Liver (tissue), 9 donors: ENCODE data around the gene EGFR. TPM values are rescaled to one million over a fixed set of nuclear protein-coding genes. Genes with fewer than 3 reads are reported as not detected.

ENCODE experiments used
- DNase-seq: peaks from one replicate; pipeline ENCODE4 v3.0.0-alpha.2; 2017; ENCODE audit warnings: low spot score
- H3K27ac ChIP-seq, 2 donors: one replicate each; pipeline ENCODE4 v1.7.0; 2013; ENCODE audit warnings: inconsistent platforms in 2 of 2, low read length in 2 of 2, control low read depth in 1 of 2, low read depth in 1 of 2, mild to moderate bottlenecking in 1 of 2
- H3K27me3 ChIP-seq, 4 donors: one replicate each; pipeline versions ENCODE4 v1.6.1 to v1.7.0; 2013; ENCODE audit warnings: low read length in 3 of 4, inconsistent platforms in 1 of 4, mild to moderate bottlenecking in 1 of 4, moderate library complexity in 1 of 4; ENCODE audit not compliant: control insufficient read depth in 4 of 4, insufficient read depth in 4 of 4
- H3K36me3 ChIP-seq, 4 donors: one replicate each; pipeline versions ENCODE4 v1.6.1 to v1.7.0; 2013; ENCODE audit warnings: low read length in 3 of 4, mild to moderate bottlenecking in 3 of 4, low read depth in 1 of 4, moderate library complexity in 1 of 4; ENCODE audit not compliant: control insufficient read depth in 4 of 4, insufficient read depth in 3 of 4
- H3K4me1 ChIP-seq, 4 donors: one replicate each; pipeline versions ENCODE4 v1.6.1 to v1.7.0; 2013; ENCODE audit warnings: low read length in 3 of 4, mild to moderate bottlenecking in 3 of 4, moderate library complexity in 1 of 4; ENCODE audit not compliant: control insufficient read depth in 4 of 4, insufficient read depth in 4 of 4
- H3K4me3 ChIP-seq, 3 donors: one replicate each; pipeline versions ENCODE4 v1.6.1 to v1.7.0; 2013; ENCODE audit warnings: low read length in 3 of 3, control low read depth in 1 of 3, low read depth in 1 of 3, mild to moderate bottlenecking in 1 of 3
- H3K9ac ChIP-seq, 2 donors: one replicate each; pipeline ENCODE4 v1.7.0; 2013; ENCODE audit warnings: low read length in 2 of 2, mild to moderate bottlenecking in 2 of 2, moderate library complexity in 2 of 2, control low read depth in 1 of 2, low read depth in 1 of 2
- H3K9me3 ChIP-seq, 4 donors: one replicate each; pipeline versions ENCODE4 v1.6.1 to v1.7.0; 2013; ENCODE audit warnings: low read length in 3 of 4; ENCODE audit not compliant: control insufficient read depth in 4 of 4
- ATF3 ChIP-seq: IDR thresholded peaks from 2 replicates; pipeline ENCODE4 v1.6.1; 2016; ENCODE audit warnings: antibody characterized with exemption
- CTCF ChIP-seq: fragments of 150-350 bp; IDR thresholded peaks from 2 replicates; pipeline ENCODE4 v1.5.1; 2017; ENCODE audit warnings: improper control_type of control experiment, low read depth, low read length; ENCODE audit not compliant: missing input control
- EGR1 ChIP-seq, 2 donors: IDR thresholded peaks; 2 replicates each; pipeline ENCODE4 v1.6.1; 2016 to 2018; ENCODE audit warnings: antibody characterized with exemption in 2 of 2, low read depth in 2 of 2
- FOXA1 ChIP-seq: IDR thresholded peaks from 2 replicates; pipeline ENCODE4 v1.6.1; 2016; ENCODE audit warnings: antibody characterized with exemption
- FOXA2 ChIP-seq: IDR thresholded peaks from 2 replicates; pipeline ENCODE4 v1.6.1; 2016; ENCODE audit warnings: antibody characterized with exemption
- GABPA ChIP-seq, 2 donors: IDR thresholded peaks in 1 of 2; conservative IDR thresholded peaks in 1 of 2; 2 replicates each; pipeline ENCODE4 v1.6.1; 2016; ENCODE audit warnings: antibody characterized with exemption in 2 of 2, mild to moderate bottlenecking in 1 of 2, moderate library complexity in 1 of 2
- HNF4A ChIP-seq, 2 donors: conservative IDR thresholded peaks; 2 replicates each; pipeline ENCODE4 v1.6.1; 2016; ENCODE audit warnings: antibody characterized with exemption in 2 of 2, mild to moderate bottlenecking in 2 of 2
- HNF4G ChIP-seq: IDR thresholded peaks from 2 replicates; pipeline ENCODE4 v1.6.1; 2016; ENCODE audit warnings: antibody characterized with exemption
- JUND ChIP-seq, 2 donors: IDR thresholded peaks; 2 replicates each; pipeline ENCODE4 v1.6.1; 2016; ENCODE audit warnings: antibody characterized with exemption in 2 of 2
- MAX ChIP-seq: IDR thresholded peaks from 2 replicates; pipeline ENCODE4 v1.6.1; 2016; ENCODE audit warnings: antibody characterized with exemption
- NR2F2 ChIP-seq: IDR thresholded peaks from 2 replicates; pipeline ENCODE4 v1.6.1; 2016; ENCODE audit warnings: antibody characterized with exemption
- RAD21 ChIP-seq, 2 donors: IDR thresholded peaks; 2 replicates each; pipeline ENCODE4 v1.6.1; 2016; ENCODE audit warnings: antibody characterized with exemption in 2 of 2, mild to moderate bottlenecking in 2 of 2
- REST ChIP-seq: IDR thresholded peaks from 2 replicates; pipeline ENCODE4 v1.6.1; 2016; ENCODE audit warnings: antibody characterized with exemption, mild to moderate bottlenecking
- RXRA ChIP-seq, 2 donors: IDR thresholded peaks; 2 replicates each; pipeline ENCODE4 v1.6.1; 2017 to 2018; ENCODE audit warnings: antibody characterized with exemption in 2 of 2, mild to moderate bottlenecking in 1 of 2
- SP1 ChIP-seq: IDR thresholded peaks from 2 replicates; pipeline ENCODE4 v1.6.1; 2018; ENCODE audit warnings: antibody characterized with exemption, mild to moderate bottlenecking
- TAF1 ChIP-seq: conservative IDR thresholded peaks from 2 replicates; pipeline ENCODE4 v1.6.1; 2016; ENCODE audit warnings: antibody characterized with exemption, mild to moderate bottlenecking
- YY1 ChIP-seq: IDR thresholded peaks from 2 replicates; pipeline ENCODE4 v1.6.1; 2016; ENCODE audit warnings: antibody characterized with exemption, mild to moderate bottlenecking
- ZBTB33 ChIP-seq: IDR thresholded peaks from 2 replicates; pipeline ENCODE4 v1.6.1; 2016; ENCODE audit warnings: antibody characterized with exemption
- WGBS: extraction: QIAGEN DNeasy Blood & Tissue Kit; methylation state at CpG from one replicate; pipeline ENCODE4 v1.1.7; 2013; 5-methylcytosine and 5-hydroxymethylcytosine counted together
- polyA plus RNA-seq, 2 donors: library from polyadenylated mRNA; stranded (reverse) in 1 of 2; unstranded in 1 of 2; fragments of 200-250 nt in 1 of 2; fragments of >200 nt in 1 of 2; fragmentation: Nextera tagmentation in 1 of 2; extraction: Ambion mirVana in 1 of 2; gene quantifications; one replicate each; pipeline versions ENCODE4 v1.2.1 to v1.2.3, GENCODE V29; 2013 to 2015
- total RNA-seq, 2 donors: library from RNA; depleted of rRNA; stranded (reverse); fragments of >200 nt; gene quantifications; one replicate each; pipeline ENCODE4 v1.2.3, GENCODE V29; 2014
- donor health status: healthy.
- donor health status: healthy.
- donor health status: healthy.
- donor health status: healthy.
- donor health status: healthy.

Gene EGFR
- total and polyA plus RNA-seq, 4 donors: 22.6 to 37.0 (median 27.7) TPM

GRCh38 chr7:55234408-55234807 lies 215.6 kb downstream of the EGFR start (continued):
- no peak for TF ChIP-seq ZBTB33
- TF ChIP-seq TAF1: no peak

GRCh38 chr7:55235115-55235514 lies 216.3 kb downstream of the EGFR start:
- Histone ChIP-seq H3K9me3 (no peaks in the 10 kb centered on the region), H3K36me3 (no peaks in the 10 kb centered on the region), H3K4me1 (no peaks in the 10 kb centered on the region), H3K27me3 (peaks cover 0 to 2% (median 0%) of the 10 kb centered on the region in 4 donors), H3K27ac (no peak overlapping the region), H3K4me3 (no peak overlapping the region), H3K9ac (no peak overlapping the region)
- WGBS: 85% methylated on average over 14 of the region's 14 CpGs
- TF ChIP-seq GABPA (IDR thresholded peaks at IDR 0.05 in 1 of 2, conservative IDR thresholded peaks at IDR 0.05 in 1 of 2) (no peak), EGR1 (IDR thresholded peaks at IDR 0.05; ENCODE audit: low read depth in 2 of 2) (no peak), ZBTB33 (no peak), RXRA (IDR thresholded peaks at IDR 0.05) (no peak), ATF3 (no peak), NR2F2 (no peak), MAX (no peak), REST (no peak), TAF1 (no peak), CTCF (no peak), SP1 (no peak), RAD21 (IDR thresholded peaks at IDR 0.05) (no peak), JUND (IDR thresholded peaks at IDR 0.05) (no peak), HNF4A (conservative IDR thresholded peaks at IDR 0.05) (no peak), FOXA1 (no peak), HNF4G (no peak), YY1 (no peak), FOXA2 (no peak)
- no peak for DNase-seq
